Body of pancreas (tissue), 4 donors: ENCODE measurements around the gene FBN1.

Experiments
- POLR2A ChIP-seq, 3 donors: fragments of 450-650 bp; IDR thresholded peaks; one replicate each; pipeline ENCODE4 v1.6.1; 2016; ENCODE audit warnings: antibody characterized with exemption in 3 of 3, mild to moderate bottlenecking in 2 of 3
- TF ChIP-seq, protein P1 (sequence below), 7 experiments: fragments of 450-650 bp in 4 of 7; fragments of 200-600 bp in 3 of 7; sonication (generic) in 3 of 7; IDR thresholded peaks; one replicate each; pipeline ENCODE4 v1.5.1; 2016 to 2019; ENCODE audit warnings: antibody characterized with exemption in 7 of 7

GRCh38 chr15:48569591-48570302, 75.8 kb downstream of the FBN1 start:
- TF ChIP-seq, protein P1, sequence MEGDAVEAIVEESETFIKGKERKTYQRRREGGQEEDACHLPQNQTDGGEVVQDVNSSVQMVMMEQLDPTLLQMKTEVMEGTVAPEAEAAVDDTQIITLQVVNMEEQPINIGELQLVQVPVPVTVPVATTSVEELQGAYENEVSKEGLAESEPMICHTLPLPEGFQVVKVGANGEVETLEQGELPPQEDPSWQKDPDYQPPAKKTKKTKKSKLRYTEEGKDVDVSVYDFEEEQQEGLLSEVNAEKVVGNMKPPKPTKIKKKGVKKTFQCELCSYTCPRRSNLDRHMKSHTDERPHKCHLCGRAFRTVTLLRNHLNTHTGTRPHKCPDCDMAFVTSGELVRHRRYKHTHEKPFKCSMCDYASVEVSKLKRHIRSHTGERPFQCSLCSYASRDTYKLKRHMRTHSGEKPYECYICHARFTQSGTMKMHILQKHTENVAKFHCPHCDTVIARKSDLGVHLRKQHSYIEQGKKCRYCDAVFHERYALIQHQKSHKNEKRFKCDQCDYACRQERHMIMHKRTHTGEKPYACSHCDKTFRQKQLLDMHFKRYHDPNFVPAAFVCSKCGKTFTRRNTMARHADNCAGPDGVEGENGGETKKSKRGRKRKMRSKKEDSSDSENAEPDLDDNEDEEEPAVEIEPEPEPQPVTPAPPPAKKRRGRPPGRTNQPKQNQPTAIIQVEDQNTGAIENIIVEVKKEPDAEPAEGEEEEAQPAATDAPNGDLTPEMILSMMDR (IDR thresholded peaks at IDR 0.05): no peak
- no peak for TF ChIP-seq POLR2A (IDR thresholded peaks at IDR 0.05)
